Embryonic facial prominence (tissue), 1 donor: ENCODE measurements around the gene CAMK1D.

ENCODE experiments used
- DNase-seq: peaks from one replicate; pipeline ENCODE4 v3.0.0-alpha.2; 2016; ENCODE audit errors: extremely low spot score

The CAMK1D gene

GRCh38 chr10:12655940-12656339 is 306.6 kb downstream of the CAMK1D start:
- no peak for DNase-seq

DNA sequence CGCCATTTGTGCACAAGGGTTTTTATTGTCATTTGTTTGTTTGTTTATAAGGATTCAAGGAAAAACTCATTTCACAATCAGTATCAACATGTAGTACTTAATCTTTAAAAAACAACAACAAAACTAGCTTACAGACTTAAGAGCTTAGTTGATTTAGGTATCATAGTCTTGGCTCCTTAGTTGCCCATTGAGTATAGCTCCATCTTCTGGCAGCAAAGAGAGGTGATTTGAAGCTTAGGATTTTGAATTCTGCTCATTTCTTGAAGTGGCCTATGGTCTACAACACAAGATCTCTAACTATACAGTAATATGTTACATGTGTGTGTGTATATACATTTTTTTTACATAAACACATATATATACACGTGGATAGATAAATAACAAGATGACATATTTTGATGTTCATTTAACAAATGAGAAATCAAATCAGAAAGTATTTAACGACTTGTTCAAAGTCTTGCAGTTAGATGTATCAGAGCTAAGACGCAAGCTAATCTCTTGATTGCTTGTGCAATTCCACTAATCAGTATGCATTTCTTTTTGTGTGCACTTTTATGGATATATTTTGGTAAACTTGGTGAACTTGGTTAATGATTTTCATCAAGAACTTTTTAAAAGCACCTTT is 307.3 kb downstream of the CAMK1D start:
- no peak for DNase-seq

GRCh38 chr10:12657489-12657888 is 308.1 kb downstream of the CAMK1D start:
- DNase-seq, result no peak

DNA sequence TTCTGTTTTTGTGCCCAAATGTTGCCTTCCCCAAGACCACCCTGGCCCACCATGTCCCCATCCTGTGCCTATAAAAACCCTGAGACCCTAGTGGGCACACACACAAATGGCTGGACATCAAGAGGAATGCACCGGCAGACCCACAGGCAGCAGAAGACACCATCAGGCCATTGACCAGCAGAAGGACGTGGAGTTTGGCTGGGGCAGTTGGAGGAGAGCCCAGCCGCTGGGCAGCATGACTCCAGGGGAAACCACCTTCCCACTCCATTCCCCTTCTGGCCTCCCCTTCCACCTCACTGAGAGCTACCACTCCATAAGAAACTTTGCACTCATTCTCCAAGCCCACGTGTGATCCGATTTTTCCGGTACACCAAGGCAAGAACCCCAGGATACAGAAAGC is 309.2 kb downstream of the CAMK1D start:
- no peak for DNase-seq

GRCh38 chr10:12659706-12660105 is 310.4 kb downstream of the CAMK1D start:
- DNase-seq, result no peak

GRCh38 chr10:12660812-12661211 is 311.5 kb downstream of the CAMK1D start:
- no peak for DNase-seq

- DNase-seq, result peak; percentile 47
These were observed 312.3 kb downstream of the CAMK1D start for GRCh38 chr10:12661671-12662070.

- DNase-seq, result no peak
These were observed 314.5 kb downstream of the CAMK1D start for GRCh38 chr10:12663863-12664262.

- no peak for DNase-seq
These were observed 316.2 kb downstream of the CAMK1D start for GRCh38 chr10:12665501-12665900.

DNA sequence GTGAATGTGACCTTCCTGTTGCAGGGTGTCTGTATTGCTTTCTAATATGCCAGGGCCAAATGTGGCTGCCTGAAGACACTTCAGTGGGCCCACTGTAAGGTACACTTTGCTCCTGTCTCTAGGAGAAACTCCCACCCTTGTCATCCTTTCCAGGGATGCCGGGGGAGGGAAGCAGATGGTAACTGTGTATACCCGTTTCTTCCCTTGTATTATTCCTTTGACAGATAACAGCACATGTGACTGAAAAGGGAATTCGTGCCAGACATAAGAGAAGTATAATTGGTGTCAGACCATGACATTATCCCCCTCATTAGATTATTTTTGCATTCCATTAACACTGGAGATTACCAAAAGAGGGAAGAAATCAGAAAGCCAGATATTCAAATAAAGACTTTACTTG is 317.7 kb downstream of the CAMK1D start:
- no peak for DNase-seq

GRCh38 chr10:12668634-12669033 is 319.3 kb downstream of the CAMK1D start:
- no peak for DNase-seq

GRCh38 chr10:12670004-12670403 is 320.7 kb downstream of the CAMK1D start:
- no peak for DNase-seq

DNA sequence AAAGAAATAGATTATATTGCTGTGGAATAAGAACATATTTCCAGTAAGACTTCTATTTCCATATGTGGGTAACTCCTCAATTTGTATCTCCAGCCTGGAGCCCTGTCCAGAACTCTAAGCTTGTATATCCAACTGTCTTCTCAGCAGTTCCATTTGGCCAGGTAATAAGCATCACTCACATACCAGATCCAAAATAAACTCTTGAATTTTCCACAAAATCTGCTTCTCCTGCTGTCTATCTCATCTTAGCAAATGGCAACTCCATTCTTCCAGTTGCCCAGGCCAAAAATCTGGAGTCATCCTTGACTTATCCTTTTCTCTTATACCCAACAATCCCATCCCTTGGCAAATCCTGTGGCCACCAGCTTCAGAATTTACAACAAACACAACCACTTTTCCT is 325.8 kb downstream of the CAMK1D start:
- DNase-seq, result no peak

DNA sequence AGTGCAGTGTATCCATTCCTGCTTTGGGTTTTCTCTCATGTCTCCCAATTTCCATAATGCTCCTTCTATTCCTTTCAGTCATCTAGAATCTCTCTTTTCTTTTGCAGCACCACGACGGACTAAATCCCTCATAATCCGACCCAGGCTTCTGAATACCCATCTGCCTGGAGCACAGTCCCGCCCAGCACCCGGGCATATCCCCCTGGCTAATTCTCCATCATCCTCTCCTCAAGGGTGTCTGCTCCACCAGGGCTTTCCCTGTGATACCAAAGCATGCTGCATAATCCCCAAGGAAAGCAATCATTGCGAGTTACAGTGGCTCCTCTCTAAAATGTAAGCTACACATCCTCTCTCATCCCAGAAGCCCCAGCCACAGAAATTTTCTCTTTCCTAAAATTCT is 330.3 kb downstream of the CAMK1D start:
- DNase-seq, result no peak

DNA sequence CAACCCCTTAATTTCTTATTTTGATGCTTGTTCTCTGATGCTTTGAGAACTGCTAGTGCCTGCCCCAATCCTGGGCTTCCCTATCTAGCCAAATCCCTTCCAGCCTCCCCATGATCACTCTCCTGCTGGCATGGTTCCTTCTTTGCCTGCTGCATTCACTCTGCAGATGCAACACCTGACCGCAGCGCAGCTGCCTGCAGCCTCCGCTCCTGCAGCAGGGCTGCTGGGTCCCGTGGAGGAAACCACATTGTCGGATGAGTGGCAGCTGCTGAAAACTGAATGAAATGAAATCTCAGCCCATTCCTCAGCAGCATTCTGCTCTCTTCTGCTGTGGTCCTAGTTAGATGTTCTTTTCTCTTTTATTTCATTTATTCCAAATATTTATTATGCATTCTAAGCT is 331.9 kb downstream of the CAMK1D start:
- DNase-seq, result no peak

- DNase-seq, result no peak
These were observed 335.4 kb downstream of the CAMK1D start for GRCh38 chr10:12684784-12685183.

DNA sequence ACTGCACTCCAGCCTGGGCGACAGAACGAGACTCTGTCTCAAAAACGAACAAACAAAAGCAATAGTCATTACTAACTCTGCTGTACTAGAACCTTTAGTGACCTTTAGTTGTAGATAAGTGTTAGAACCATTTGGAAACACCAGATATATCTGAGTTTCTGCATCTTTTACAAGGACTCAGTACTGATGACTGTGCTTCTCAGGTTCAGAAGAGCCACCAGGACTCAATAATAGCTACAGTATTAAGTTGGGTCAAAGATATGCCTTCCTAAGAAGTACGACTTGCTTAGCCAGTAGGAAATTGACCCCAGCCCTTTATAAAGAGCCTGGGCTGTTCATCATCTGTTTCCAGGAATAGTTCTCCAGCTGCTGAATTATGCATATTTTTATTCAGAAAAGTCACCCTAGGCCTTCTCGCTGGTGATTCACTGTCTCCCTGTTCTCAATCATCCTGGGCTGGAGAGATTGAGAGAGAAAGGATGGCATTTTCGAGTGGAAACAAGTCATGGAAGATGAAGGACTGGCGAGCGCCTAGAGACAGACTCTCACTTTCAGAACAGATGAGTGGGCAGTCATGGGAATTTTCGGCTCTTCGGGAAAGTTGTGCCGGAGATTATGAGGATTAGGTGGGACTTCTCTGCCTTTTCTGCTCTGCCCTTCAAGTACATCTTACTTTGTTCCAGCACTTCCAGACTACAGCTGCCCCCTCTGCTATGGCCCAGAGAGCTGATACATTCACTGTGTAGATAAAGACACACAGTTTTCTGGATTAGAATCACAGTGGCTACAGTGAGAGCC is 336.1 kb downstream of the CAMK1D start:
- no peak for DNase-seq

DNA sequence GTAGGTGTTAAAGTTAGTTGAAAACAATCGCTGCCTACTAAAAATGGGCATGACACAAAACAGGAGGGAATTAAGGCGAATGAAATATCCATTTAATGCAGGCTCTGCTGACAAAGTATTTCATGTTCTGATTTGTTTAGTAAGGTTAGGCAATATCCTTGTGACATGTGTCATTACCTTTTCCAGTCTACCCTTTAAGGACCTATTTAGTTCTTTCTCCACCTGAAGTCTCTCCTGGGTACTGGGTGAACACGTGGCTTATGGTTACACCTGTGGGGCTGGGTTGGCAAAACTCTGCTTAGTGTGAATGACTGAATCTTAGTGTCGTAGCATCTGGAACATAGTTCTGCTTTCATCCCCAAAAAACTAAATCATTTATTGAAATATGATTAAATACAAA is 338.6 kb downstream of the CAMK1D start:
- no peak for DNase-seq

DNA sequence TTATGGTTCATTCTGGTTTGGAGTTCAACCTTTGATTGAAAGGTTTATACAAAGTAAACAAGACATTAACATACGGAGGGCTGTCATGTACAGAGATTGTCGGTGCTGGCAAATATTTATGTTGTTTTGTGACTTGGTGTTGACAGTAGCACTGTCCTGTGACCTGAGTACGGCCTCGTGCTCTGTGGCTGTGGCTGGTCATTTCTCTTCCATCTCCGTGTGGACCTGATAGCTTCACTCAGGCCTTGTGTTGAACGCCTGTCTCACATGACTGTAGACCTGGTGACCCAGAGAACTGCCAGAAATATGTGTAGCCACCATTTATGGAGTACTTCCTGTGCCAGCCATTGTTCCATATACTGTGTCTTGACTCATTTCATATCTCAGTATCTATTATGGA is 340.5 kb downstream of the CAMK1D start:
- DNase-seq, result no peak

DNA sequence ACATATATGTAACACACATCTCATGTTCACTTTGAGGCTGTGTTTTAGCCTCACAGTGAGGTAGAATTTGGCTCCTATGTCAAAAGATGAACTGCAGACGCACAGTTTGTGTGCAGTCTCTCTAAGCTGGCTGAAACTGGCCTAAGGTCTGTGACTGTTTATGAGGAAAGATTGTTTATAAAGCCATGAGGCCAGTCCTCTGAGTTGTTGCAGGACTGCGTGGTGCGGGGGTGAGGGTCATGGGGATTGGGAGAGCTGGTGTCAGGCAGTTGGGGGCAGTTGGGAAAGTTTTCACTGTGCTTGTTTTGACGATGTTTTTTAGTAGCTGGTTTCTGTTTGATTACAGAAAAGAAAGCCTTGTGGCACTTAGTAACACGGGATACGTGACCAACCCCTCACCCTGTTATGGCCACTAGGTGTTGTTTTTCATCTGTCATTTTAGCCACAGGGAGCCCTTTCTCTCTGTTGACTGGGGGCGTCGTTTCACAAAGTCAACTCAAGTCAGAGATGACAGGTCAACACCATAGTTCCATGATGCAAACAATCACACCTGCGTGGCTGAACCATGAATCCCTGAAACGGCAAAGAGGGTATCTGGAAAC is 341.3 kb downstream of the CAMK1D start:
- no peak for DNase-seq

- no peak for DNase-seq
These were observed 342.2 kb downstream of the CAMK1D start for GRCh38 chr10:12691596-12691995.

DNA sequence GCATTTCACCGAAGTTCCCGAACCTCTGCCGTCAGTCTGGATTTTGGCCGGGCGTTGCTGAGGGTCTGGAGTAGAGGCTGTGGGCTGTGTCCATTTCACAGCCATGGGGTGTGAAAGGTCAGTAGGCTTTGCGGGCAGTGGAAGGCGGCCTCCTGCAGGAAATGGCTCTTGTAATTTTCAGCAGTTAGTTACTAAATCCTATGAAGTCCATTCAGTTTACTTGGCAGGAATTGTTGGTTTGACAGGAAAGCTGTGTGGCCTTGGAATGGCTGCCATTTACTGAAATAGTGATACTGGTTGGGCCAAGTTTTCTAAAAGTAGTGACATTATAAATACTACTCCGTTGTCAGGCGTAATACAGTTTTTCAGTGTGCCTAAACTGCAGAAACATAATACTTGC is 348.4 kb downstream of the CAMK1D start:
- no peak for DNase-seq

- DNase-seq, result no peak
These were observed 349.9 kb downstream of the CAMK1D start for GRCh38 chr10:12699258-12699700.
